GM19023 (cell line): ENCODE data around the gene SMYD3.

Experiments used
- ATAC-seq: cut with Tn5 transposase; IDR thresholded peaks from one replicate; pipeline ENCODE4 v1.9.1; 2021; ENCODE audit warnings: mild to moderate bottlenecking, moderate library complexity; ENCODE audit not compliant: unreplicated experiment

The SMYD3 gene

GRCh38 chr1:246417813-246418564 lies 89.1 kb downstream of the SMYD3 start:
- no peak for ATAC-seq

- ATAC-seq, result no peak
Observed at GRCh38 chr1:246417152-246417812, 89.8 kb downstream of the SMYD3 start.

- ATAC-seq, result no peak
Observed at GRCh38 chr1:246416261-246416660, 90.8 kb downstream of the SMYD3 start.

GRCh38 chr1:246415028-246415427 lies 92.1 kb downstream of the SMYD3 start:
- no peak for ATAC-seq

- no peak for ATAC-seq
Observed at GRCh38 chr1:246413430-246413829, 93.6 kb downstream of the SMYD3 start.

- no peak for ATAC-seq
Observed at GRCh38 chr1:246404078-246404477, 103.0 kb downstream of the SMYD3 start.

GRCh38 chr1:246398126-246398813 lies 108.8 kb downstream of the SMYD3 start:
- ATAC-seq, result no peak

GRCh38 chr1:246397046-246397445 lies 110.0 kb downstream of the SMYD3 start:
- no peak for ATAC-seq

GRCh38 chr1:246396322-246396721 lies 110.8 kb downstream of the SMYD3 start:
- ATAC-seq, result no peak

- no peak for ATAC-seq
Observed at GRCh38 chr1:246394121-246394520, 113.0 kb downstream of the SMYD3 start.

- no peak for ATAC-seq
Observed at GRCh38 chr1:246390855-246391254, 116.2 kb downstream of the SMYD3 start.

- no peak for ATAC-seq
Observed at GRCh38 chr1:246384616-246385015, 122.5 kb downstream of the SMYD3 start.

GRCh38 chr1:246383791-246384190 lies 123.3 kb downstream of the SMYD3 start:
- ATAC-seq, result no peak

GRCh38 chr1:246383239-246383589 lies 123.9 kb downstream of the SMYD3 start:
- ATAC-seq, result no peak

- no peak for ATAC-seq
Observed at GRCh38 chr1:246382589-246383238, 124.4 kb downstream of the SMYD3 start.

- ATAC-seq, result no peak
Observed at GRCh38 chr1:246381452-246381851, 125.6 kb downstream of the SMYD3 start.

GRCh38 chr1:246377625-246378153 lies 129.4 kb downstream of the SMYD3 start:
- ATAC-seq, result no peak

- ATAC-seq, result no peak
Observed at GRCh38 chr1:246373828-246374569, 133.1 kb downstream of the SMYD3 start.

- no peak for ATAC-seq
Observed at GRCh38 chr1:246372559-246372958, 134.5 kb downstream of the SMYD3 start.

GRCh38 chr1:246367041-246367440 lies 140.0 kb downstream of the SMYD3 start:
- no peak for ATAC-seq

GRCh38 chr1:246365708-246366107 lies 141.4 kb downstream of the SMYD3 start:
- no peak for ATAC-seq
